ENCODE results near the gene NOCT.
A peak's percentile ranks its signal among the peaks of the same experiment; 100 is the strongest.
"Not testable (repeated sequence)": the region's sequence is repeated elsewhere in the genome, so short reads cannot be mapped to it uniquely, and the experiment has no call there.

NOCT gene

DNA sequence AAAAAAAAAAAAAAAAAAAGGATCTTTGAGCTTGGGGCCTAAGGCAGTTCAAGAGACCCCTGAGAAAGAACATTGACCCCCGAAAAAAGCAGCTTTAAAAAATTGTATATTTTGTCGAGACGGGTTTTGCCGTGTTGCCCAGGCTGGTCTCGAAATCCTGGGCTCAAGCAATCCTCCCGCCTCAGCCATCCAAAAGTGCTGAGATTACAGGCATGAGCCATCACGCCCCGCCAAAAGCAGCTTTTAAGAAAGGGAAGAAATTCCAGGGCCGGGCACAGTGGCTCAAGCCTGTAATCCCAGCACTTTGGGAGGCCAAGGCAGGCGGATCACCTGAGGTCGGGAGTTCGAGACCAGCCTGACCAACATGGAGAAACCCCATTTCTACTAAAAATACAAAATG, 5.5 kb downstream of the NOCT start:
- not testable (repeated sequence) for H3K4me3 Mint-ChIP-seq, ATAC-seq, H3K9me3 Mint-ChIP-seq, H3K27ac Mint-ChIP-seq, H3K27me3 Mint-ChIP-seq
- Mint-ChIP-seq H3K36me3 (peaks cover 19% of the 10 kb centered on the region), H3K4me1 (peaks cover 28% of the 10 kb centered on the region)

DNA sequence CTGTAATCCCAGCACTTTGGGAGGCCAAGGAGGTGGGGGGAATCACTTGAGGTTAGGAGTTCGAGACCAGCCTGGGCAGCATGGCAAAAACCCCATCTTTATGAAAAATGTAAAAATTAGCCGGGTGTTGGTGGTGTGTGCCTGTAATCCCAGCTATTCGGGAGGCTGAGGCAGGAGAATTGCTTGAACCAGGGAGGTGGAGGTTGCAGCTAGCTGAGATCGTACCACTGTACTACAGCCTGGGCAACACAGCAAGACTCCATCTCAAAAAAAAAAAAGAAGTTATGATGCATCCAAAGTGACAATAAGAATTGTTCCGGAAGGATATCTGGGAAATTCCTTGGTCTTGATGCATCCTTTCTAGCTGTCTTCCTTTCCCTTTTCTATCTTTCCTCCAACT, 7.3 kb downstream of the NOCT start:
- H3K27me3 Mint-ChIP-seq = no peaks in the 10 kb centered on the region
- H3K9me3 Mint-ChIP-seq = no peaks in the 10 kb centered on the region
- no peak for ATAC-seq
- H3K27ac Mint-ChIP-seq = no peak overlapping the region
- no peak overlapping the region for H3K4me3 Mint-ChIP-seq
- peaks cover 28% of the 10 kb centered on the region for H3K4me1 Mint-ChIP-seq
- H3K36me3 Mint-ChIP-seq = peaks cover 19% of the 10 kb centered on the region

DNA sequence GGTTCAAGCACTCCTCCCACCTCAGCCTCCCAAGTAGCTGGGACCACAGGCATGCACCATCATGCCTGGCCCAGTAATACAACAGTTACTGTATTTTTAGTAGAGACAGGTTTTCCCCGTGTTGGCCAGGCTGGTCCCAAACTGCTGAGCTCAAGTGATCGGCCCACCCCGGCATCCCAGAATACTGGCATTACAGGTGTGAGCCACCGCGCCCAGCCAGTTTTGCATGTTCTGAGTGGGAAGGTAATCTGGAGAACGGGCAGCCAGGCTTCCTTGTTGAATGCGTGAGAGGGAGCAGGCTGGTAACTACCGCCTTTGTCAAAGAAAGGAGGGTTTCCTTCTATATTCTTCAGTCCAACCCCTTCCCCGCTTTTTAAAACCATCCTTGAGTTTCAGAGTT, 9.1 kb downstream of the NOCT start:
- Mint-ChIP-seq H3K36me3 (peaks cover 26% of the 10 kb centered on the region), H3K27ac (no peak overlapping the region), H3K4me1 (peaks cover 18% of the 10 kb centered on the region), H3K9me3 (no peaks in the 10 kb centered on the region), H3K27me3 (no peaks in the 10 kb centered on the region), H3K4me3 (no peak overlapping the region)
- ATAC-seq = no peak

- Mint-ChIP-seq H3K4me3 (no peak overlapping the region), H3K36me3 (peaks cover 19% of the 10 kb centered on the region), H3K9me3 (no peaks in the 10 kb centered on the region), H3K4me1 (peaks cover 10% of the 10 kb centered on the region), H3K27ac (no peak overlapping the region), H3K27me3 (no peaks in the 10 kb centered on the region)
- no peak for ATAC-seq
Measured at GRCh38 chr4:139025841-139026240, 10.3 kb downstream of the NOCT start.

DNA sequence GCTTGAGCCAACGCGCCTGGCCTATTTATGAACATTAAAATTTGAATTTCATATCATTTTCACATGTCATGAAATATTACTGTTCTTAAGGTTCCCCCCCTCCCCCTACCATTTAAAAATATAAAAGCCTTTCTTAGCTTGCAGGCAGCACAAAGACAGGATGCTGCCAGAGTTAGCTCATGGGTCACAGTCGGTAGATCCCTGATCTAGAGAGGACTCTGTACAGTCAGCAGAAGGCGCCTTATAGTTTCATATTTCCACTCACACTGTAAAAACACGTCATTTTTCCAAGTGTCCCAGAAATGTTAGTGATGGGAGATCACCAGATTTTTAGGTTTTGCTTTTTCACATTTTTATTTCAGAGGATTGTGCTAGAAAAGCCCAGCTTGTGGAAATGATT, 12.2 kb downstream of the NOCT start:
- Mint-ChIP-seq H3K4me3 (no peak overlapping the region), H3K36me3 (peaks cover 13% of the 10 kb centered on the region), H3K27ac (no peak overlapping the region), H3K9me3 (no peaks in the 10 kb centered on the region), H3K27me3 (no peaks in the 10 kb centered on the region), H3K4me1 (peaks cover 5% of the 10 kb centered on the region)
- ATAC-seq = no peak

- H3K27me3 Mint-ChIP-seq = no peaks in the 10 kb centered on the region
- H3K36me3 Mint-ChIP-seq = peaks cover 13% of the 10 kb centered on the region
- no peak overlapping the region for H3K27ac Mint-ChIP-seq
- no peaks in the 10 kb centered on the region for H3K9me3 Mint-ChIP-seq
- no peak for ATAC-seq
- H3K4me1 Mint-ChIP-seq = peaks cover 10% of the 10 kb centered on the region
- no peak overlapping the region for H3K4me3 Mint-ChIP-seq
Measured at GRCh38 chr4:139028191-139028661, 12.6 kb downstream of the NOCT start.

GRCh38 chr4:139029866-139030363, 14.3 kb downstream of the NOCT start:
- not testable (repeated sequence) for H3K27ac Mint-ChIP-seq, ATAC-seq, H3K9me3 Mint-ChIP-seq, H3K4me3 Mint-ChIP-seq, H3K27me3 Mint-ChIP-seq
- peaks cover 12% of the 10 kb centered on the region for H3K36me3 Mint-ChIP-seq
- H3K4me1 Mint-ChIP-seq = peaks cover 27% of the 10 kb centered on the region

DNA sequence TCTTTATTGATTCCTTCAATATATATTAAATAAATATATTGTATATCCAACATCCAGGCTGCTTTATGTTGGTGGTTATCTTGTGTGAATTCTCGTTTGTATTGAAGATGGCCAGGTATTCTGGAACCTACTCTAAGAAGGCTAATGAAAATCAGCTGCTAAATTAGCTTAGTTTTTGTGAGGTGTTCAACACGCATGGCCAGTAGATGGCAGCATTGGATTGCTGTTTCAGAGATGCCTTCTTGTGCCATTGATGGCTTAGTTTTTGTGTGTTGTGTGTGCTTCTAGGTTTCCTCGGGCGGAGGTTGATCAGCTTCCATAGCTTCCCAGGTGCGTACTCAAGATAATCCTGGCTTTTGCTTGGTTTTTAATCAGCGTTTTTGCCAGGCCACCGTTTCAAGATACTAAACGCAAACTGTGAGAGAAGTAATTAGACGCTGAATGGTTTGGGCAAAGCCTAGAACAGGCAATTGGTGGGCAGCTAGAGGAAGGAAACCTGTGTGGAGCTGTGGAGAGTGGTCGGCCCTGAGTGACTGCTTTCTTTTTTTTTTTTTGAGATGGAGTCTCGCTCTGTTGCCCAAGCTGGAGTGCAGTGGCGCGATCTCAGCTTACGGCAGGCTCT, 15.1 kb downstream of the NOCT start:
- peaks cover 34% of the 10 kb centered on the region for H3K4me1 Mint-ChIP-seq
- ATAC-seq = peak; percentile 55
- no peaks in the 10 kb centered on the region for H3K9me3 Mint-ChIP-seq
- H3K4me3 Mint-ChIP-seq = no peak overlapping the region
- H3K27me3 Mint-ChIP-seq = no peaks in the 10 kb centered on the region
- peaks cover 11% of the 10 kb centered on the region for H3K36me3 Mint-ChIP-seq
- H3K27ac Mint-ChIP-seq = no peak overlapping the region

GRCh38 chr4:139035650-139036049, 20.1 kb downstream of the NOCT start:
- no peak overlapping the region for H3K27ac Mint-ChIP-seq
- peaks cover 25% of the 10 kb centered on the region for H3K36me3 Mint-ChIP-seq
- H3K4me3 Mint-ChIP-seq = no peak overlapping the region
- no peak for ATAC-seq
- no peaks in the 10 kb centered on the region for H3K27me3 Mint-ChIP-seq
- H3K4me1 Mint-ChIP-seq = peaks cover 49% of the 10 kb centered on the region
- no peaks in the 10 kb centered on the region for H3K9me3 Mint-ChIP-seq

- Mint-ChIP-seq H3K9me3 (no peaks in the 10 kb centered on the region), H3K4me3 (no peak overlapping the region), H3K36me3 (peaks cover 25% of the 10 kb centered on the region), H3K27me3 (no peaks in the 10 kb centered on the region), H3K27ac (no peak overlapping the region), H3K4me1 (peaks cover 45% of the 10 kb centered on the region)
- ATAC-seq = no peak
Measured at GRCh38 chr4:139036885-139037284, 21.3 kb downstream of the NOCT start.

- no peaks in the 10 kb centered on the region for H3K27me3 Mint-ChIP-seq
- peaks cover 33% of the 10 kb centered on the region for H3K4me1 Mint-ChIP-seq
- peaks cover 31% of the 10 kb centered on the region for H3K36me3 Mint-ChIP-seq
- no peak overlapping the region for H3K27ac Mint-ChIP-seq
- H3K4me3 Mint-ChIP-seq = no peak overlapping the region
- no peaks in the 10 kb centered on the region for H3K9me3 Mint-ChIP-seq
- ATAC-seq = no peak
Measured at GRCh38 chr4:139038874-139039443, 23.4 kb downstream of the NOCT start.

- Mint-ChIP-seq H3K36me3 (peaks cover 29% of the 10 kb centered on the region), H3K27me3 (no peaks in the 10 kb centered on the region), H3K9me3 (no peaks in the 10 kb centered on the region), H3K4me1 (no peaks in the 10 kb centered on the region), H3K27ac (no peak overlapping the region), H3K4me3 (no peak overlapping the region)
- no peak for ATAC-seq
Measured at GRCh38 chr4:139042981-139043460, 27.4 kb downstream of the NOCT start.

DNA sequence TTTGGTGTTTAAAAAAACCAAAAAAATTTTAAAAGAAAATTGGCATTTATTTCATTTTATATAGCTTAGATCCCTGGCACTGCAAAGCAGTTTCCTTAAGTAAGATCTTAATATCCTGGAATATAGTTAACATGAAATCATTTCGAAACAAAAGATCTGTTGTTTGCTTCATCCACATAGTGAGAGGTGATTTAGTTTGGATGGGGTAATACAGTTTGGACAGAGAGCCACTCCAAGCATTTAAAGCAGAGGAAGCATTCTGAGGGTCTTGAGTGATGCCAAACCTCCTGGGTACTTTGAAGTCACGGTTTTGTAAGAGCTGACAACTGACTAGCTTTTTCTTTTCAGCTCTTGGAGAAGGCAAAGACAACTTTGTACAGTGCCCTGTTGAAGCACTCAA, 28.7 kb downstream of the NOCT start:
- Mint-ChIP-seq H3K4me3 (no peak overlapping the region), H3K36me3 (peaks cover 41% of the 10 kb centered on the region), H3K9me3 (no peaks in the 10 kb centered on the region), H3K27ac (no peak overlapping the region), H3K27me3 (no peaks in the 10 kb centered on the region), H3K4me1 (peaks cover 7% of the 10 kb centered on the region)
- no peak for ATAC-seq

DNA sequence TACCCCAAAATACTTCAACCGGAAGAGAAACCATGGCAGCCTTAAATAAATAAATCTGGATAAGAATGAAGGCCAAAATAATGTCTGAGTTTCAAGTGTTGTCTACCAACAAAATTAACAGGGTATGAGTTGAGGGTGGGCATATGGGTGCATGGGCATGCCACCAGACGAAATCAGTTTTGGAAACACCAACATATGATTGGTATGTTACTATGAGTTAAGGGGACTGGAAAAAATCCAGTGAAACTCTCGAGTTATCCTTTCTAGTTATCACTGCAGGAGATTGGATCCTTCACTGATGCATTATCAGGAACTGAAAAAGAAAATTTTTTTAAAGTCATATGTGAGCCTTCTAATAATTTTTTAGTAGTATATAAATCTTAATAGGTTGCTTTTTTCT, 32.4 kb downstream of the NOCT start:
- Mint-ChIP-seq H3K27ac (no peak overlapping the region), H3K36me3 (peaks cover 39% of the 10 kb centered on the region), H3K4me3 (no peak overlapping the region), H3K4me1 (peaks cover 7% of the 10 kb centered on the region), H3K9me3 (no peaks in the 10 kb centered on the region), H3K27me3 (no peaks in the 10 kb centered on the region)
- ATAC-seq = no peak

- H3K4me1 Mint-ChIP-seq = peaks cover 17% of the 10 kb centered on the region
- no peak overlapping the region for H3K27ac Mint-ChIP-seq
- no peak overlapping the region for H3K4me3 Mint-ChIP-seq
- peaks cover 48% of the 10 kb centered on the region for H3K36me3 Mint-ChIP-seq
- ATAC-seq = no peak
- H3K27me3 Mint-ChIP-seq = no peaks in the 10 kb centered on the region
- H3K9me3 Mint-ChIP-seq = no peaks in the 10 kb centered on the region
Measured at GRCh38 chr4:139050446-139050845, 34.9 kb downstream of the NOCT start.

GRCh38 chr4:139053909-139054308, 38.3 kb downstream of the NOCT start:
- ATAC-seq = no peak
- no peaks in the 10 kb centered on the region for H3K27me3 Mint-ChIP-seq
- H3K27ac Mint-ChIP-seq = peak overlapping the region; percentile 19
- no peaks in the 10 kb centered on the region for H3K9me3 Mint-ChIP-seq
- H3K4me3 Mint-ChIP-seq = no peak overlapping the region
- H3K4me1 Mint-ChIP-seq = peaks cover 17% of the 10 kb centered on the region
- H3K36me3 Mint-ChIP-seq = peaks cover 49% of the 10 kb centered on the region

Measured in stimulated activated memory B cell treated with anti-CD40 and anti-IgM and Interleukin-4, amounts not matched to agents 10 μg/mL and 1 μg/mL and 100 μg/mL, for 72 hours (primary cell).